ENCODE measurements around the gene RAB19.

Gene RAB19

DNA sequence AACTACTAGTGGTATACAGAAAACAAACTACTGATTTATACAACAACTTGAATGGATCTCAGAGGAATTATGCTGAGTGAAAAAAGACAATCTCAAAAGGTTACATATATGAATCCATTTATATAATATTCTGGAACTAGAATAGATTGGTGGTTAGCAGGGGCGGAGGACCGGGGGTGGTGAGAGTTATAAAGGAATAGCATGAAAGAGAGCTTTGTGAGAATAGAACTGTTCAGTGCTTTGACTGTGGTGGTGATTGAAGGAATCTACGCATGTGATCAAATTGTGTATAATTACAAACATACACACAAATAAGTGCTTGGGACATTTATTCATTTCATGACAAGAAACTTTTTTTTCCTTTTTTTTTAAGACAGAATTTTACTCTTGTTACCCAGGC, 19.6 kb downstream of the RAB19 start:
- no peaks in the 10 kb centered on the region for H3K79me1 ChIP-seq (replicated peaks; ENCODE audit: low read length, poor library complexity, severe bottlenecking)

DNA sequence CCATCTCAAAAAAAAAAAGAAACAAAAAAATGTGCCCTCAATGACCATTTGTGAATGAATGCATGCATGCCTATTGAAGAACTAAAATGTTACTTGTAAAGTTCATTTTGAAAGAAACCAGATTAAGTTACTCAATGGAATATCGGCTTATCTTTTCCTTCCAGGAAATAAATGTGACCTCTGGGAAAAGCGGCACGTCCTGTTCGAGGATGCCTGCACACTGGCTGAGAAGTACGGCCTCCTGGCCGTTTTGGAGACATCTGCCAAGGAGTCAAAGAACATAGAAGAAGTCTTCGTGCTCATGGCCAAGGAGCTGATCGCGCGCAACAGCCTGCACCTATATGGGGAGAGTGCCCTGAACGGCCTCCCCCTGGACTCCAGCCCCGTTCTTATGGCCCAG, 21.9 kb downstream of the RAB19 start:
- 83% methylated on average over 12 of the region's 12 CpGs for WGBS
- H2AK5ac ChIP-seq (ENCODE audit: low read length, severe bottlenecking), result no peak overlapping the region
- no peak overlapping the region for H4K8ac ChIP-seq (ENCODE audit: low read length)

More for the DNA sequence above, 19.6 kb downstream of the RAB19 start:
- Histone ChIP-seq H3K4me3 (ENCODE audit: insufficient read depth in 1 of 2, low read depth in 1 of 2, low read length in 2 of 2) (no peak overlapping the region), H3K18ac (ENCODE audit: low read depth in 1 of 2, low read length in 2 of 2) (no peak overlapping the region), H3K36me3 (ENCODE audit: control insufficient read depth in 1 of 2, insufficient read depth in 2 of 2, low read depth in 1 of 2, low read length in 2 of 2) (no peaks in the 10 kb centered on the region), H2AFZ (ENCODE audit: low read depth, low read length) (no peak overlapping the region), H2BK12ac (ENCODE audit: low read length in 2 of 2) (no peak overlapping the region), H3K14ac (ENCODE audit: low read length in 2 of 2) (no peak overlapping the region), H2BK5ac (ENCODE audit: low read depth, low read length, poor library complexity, severe bottlenecking) (no peak overlapping the region), H3K4me1 (ENCODE audit: control insufficient read depth, insufficient read depth, low read depth, low read length) (no peaks in the 10 kb centered on the region), H3K4ac (ENCODE audit: low read depth in 1 of 2, low read length in 2 of 2) (no peak overlapping the region), H3K9ac (ENCODE audit: low read length) (no peak overlapping the region), H3K4me2 (ENCODE audit: low read length, poor library complexity, severe bottlenecking) (no peak overlapping the region), H3K23ac (ENCODE audit: low read length in 2 of 2) (no peak overlapping the region), H4K91ac (ENCODE audit: low read length) (no peak overlapping the region), H2BK120ac (ENCODE audit: low read depth, low read length) (no peak overlapping the region), H2AK5ac (ENCODE audit: low read length, severe bottlenecking) (no peak overlapping the region), H3K27ac (ENCODE audit: low read length, poor library complexity, severe bottlenecking) (no peak overlapping the region), H4K8ac (ENCODE audit: low read length) (no peak overlapping the region), H2BK15ac (ENCODE audit: low read depth, poor library complexity, severe bottlenecking) (no peak overlapping the region), H3K27me3 (ENCODE audit: control insufficient read depth in 1 of 2, insufficient read depth in 1 of 2, low read length in 2 of 2) (peaks cover 0 to 8% of the 10 kb centered on the region in 2 experiments), H3K9me3 (ENCODE audit: control insufficient read depth, low read length) (no peaks in the 10 kb centered on the region)
- WGBS, result 100% methylated on average over 2 of the region's 3 CpGs
- DNase-seq, result no peak

DNA sequence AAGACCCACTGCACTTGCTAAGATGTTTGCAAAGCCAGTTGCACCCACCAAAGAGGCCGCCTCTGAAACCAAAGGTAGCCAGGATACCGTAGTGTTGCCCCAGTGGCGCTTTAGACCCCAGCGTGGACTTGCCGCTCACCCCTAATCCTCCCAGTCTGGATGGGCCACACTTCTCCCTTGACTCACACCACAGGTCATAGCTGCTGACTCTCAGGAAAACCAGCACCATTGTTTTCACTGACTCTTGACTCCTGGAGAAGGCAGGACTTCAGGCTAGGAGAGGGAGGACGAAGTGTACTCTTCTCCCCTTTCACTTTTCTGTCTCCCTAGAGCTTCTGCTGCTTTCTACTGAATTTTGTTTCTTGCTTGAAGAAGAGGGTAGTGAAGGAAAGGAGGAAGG, 22.3 kb downstream of the RAB19 start:
- Histone ChIP-seq H3K9me3 (ENCODE audit: control insufficient read depth, low read length) (no peaks in the 10 kb centered on the region), H3K14ac (ENCODE audit: low read length in 2 of 2) (no peak overlapping the region)

More for the DNA sequence above, 21.9 kb downstream of the RAB19 start:
- Histone ChIP-seq H3K14ac (ENCODE audit: low read length in 2 of 2) (no peak overlapping the region), H3K18ac (ENCODE audit: low read depth in 1 of 2, low read length in 2 of 2) (no peak overlapping the region), H2BK120ac (ENCODE audit: low read depth, low read length) (no peak overlapping the region), H2BK15ac (ENCODE audit: low read depth, poor library complexity, severe bottlenecking) (no peak overlapping the region), H3K36me3 (ENCODE audit: control insufficient read depth in 1 of 2, insufficient read depth in 2 of 2, low read depth in 1 of 2, low read length in 2 of 2) (no peaks in the 10 kb centered on the region), H4K91ac (ENCODE audit: low read length) (no peak overlapping the region), H3K9ac (ENCODE audit: low read length) (no peak overlapping the region), H3K27ac (ENCODE audit: low read length, poor library complexity, severe bottlenecking) (no peak overlapping the region), H2BK12ac (ENCODE audit: low read length in 2 of 2) (no peak overlapping the region), H3K4me2 (ENCODE audit: low read length, poor library complexity, severe bottlenecking) (no peak overlapping the region), H3K79me1 (replicated peaks; ENCODE audit: low read length, poor library complexity, severe bottlenecking) (no peaks in the 10 kb centered on the region), H3K4ac (ENCODE audit: low read depth in 1 of 2, low read length in 2 of 2) (no peak overlapping the region), H2AFZ (ENCODE audit: low read depth, low read length) (no peak overlapping the region), H3K9me3 (ENCODE audit: control insufficient read depth, low read length) (no peaks in the 10 kb centered on the region), H3K4me1 (ENCODE audit: control insufficient read depth, insufficient read depth, low read depth, low read length) (no peaks in the 10 kb centered on the region), H2BK5ac (ENCODE audit: low read depth, low read length, poor library complexity, severe bottlenecking) (no peak overlapping the region), H3K4me3 (ENCODE audit: insufficient read depth in 1 of 2, low read depth in 1 of 2, low read length in 2 of 2) (no peak overlapping the region), H3K23ac (ENCODE audit: low read length in 2 of 2) (no peak overlapping the region), H3K27me3 (ENCODE audit: control insufficient read depth in 1 of 2, insufficient read depth in 1 of 2, low read length in 2 of 2) (peaks cover 0 to 18% of the 10 kb centered on the region in 2 experiments)
- DNase-seq, result no peak

DNA sequence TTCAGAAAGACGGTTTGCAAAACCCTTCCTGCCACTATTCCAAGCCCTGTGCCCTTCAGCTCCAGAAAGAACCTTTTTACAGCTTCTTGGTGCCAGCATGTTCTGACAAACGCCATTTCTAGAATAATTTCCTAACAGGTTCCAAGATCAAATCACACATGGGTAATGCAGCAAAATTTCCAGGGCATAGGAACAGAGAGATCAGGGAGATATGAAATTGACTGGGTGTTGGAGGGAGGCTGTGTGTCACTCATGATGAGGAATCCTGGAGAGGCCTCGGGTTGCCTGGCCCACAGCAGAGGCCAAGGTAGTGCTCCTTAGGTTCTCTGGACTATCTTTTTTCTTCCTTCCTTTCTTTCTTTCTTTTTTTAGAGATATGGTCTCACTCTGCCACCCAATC, 29.5 kb downstream of the RAB19 start:
- Histone ChIP-seq H2BK12ac (ENCODE audit: low read length in 2 of 2) (no peak overlapping the region), H4K91ac (ENCODE audit: low read length) (no peak overlapping the region)
- no CpG with 5 or more reads among the region's 3 CpGs for WGBS

More for the DNA sequence above, 22.3 kb downstream of the RAB19 start:
- Histone ChIP-seq H3K4ac (ENCODE audit: low read depth in 1 of 2, low read length in 2 of 2) (no peak overlapping the region), H3K27ac (ENCODE audit: low read length, poor library complexity, severe bottlenecking) (no peak overlapping the region), H3K4me1 (ENCODE audit: control insufficient read depth, insufficient read depth, low read depth, low read length) (no peaks in the 10 kb centered on the region), H3K18ac (ENCODE audit: low read depth in 1 of 2, low read length in 2 of 2) (no peak overlapping the region), H3K4me3 (ENCODE audit: insufficient read depth in 1 of 2, low read depth in 1 of 2, low read length in 2 of 2) (no peak overlapping the region), H2BK15ac (ENCODE audit: low read depth, poor library complexity, severe bottlenecking) (no peak overlapping the region), H3K4me2 (ENCODE audit: low read length, poor library complexity, severe bottlenecking) (no peak overlapping the region), H2BK12ac (ENCODE audit: low read length in 2 of 2) (no peak overlapping the region), H3K27me3 (ENCODE audit: control insufficient read depth in 1 of 2, insufficient read depth in 1 of 2, low read length in 2 of 2) (peaks cover 0 to 18% of the 10 kb centered on the region in 2 experiments), H3K36me3 (ENCODE audit: control insufficient read depth in 1 of 2, insufficient read depth in 2 of 2, low read depth in 1 of 2, low read length in 2 of 2) (no peaks in the 10 kb centered on the region), H2BK120ac (ENCODE audit: low read depth, low read length) (no peak overlapping the region), H3K79me1 (replicated peaks; ENCODE audit: low read length, poor library complexity, severe bottlenecking) (no peaks in the 10 kb centered on the region), H4K8ac (ENCODE audit: low read length) (no peak overlapping the region), H2AK5ac (ENCODE audit: low read length, severe bottlenecking) (no peak overlapping the region), H2BK5ac (ENCODE audit: low read depth, low read length, poor library complexity, severe bottlenecking) (no peak overlapping the region), H4K91ac (ENCODE audit: low read length) (no peak overlapping the region), H3K23ac (ENCODE audit: low read length in 2 of 2) (no peak overlapping the region), H3K9ac (ENCODE audit: low read length) (no peak overlapping the region), H2AFZ (ENCODE audit: low read depth, low read length) (no peak overlapping the region)
- DNase-seq, result no peak
- WGBS, result 98% methylated on average over 5 of the region's 6 CpGs

More for the DNA sequence above, 29.5 kb downstream of the RAB19 start:
- no peak overlapping the region for H3K4me2 ChIP-seq (ENCODE audit: low read length, poor library complexity, severe bottlenecking)
- H3K14ac ChIP-seq (ENCODE audit: low read length in 2 of 2), result no peak overlapping the region
- peaks cover 0 to 9% of the 10 kb centered on the region in 2 experiments for H3K27me3 ChIP-seq (ENCODE audit: control insufficient read depth in 1 of 2, insufficient read depth in 1 of 2, low read length in 2 of 2)
- no peak overlapping the region for H2BK120ac ChIP-seq (ENCODE audit: low read depth, low read length)
- no peak overlapping the region for H4K8ac ChIP-seq (ENCODE audit: low read length)
- H3K4me1 ChIP-seq (ENCODE audit: control insufficient read depth, insufficient read depth, low read depth, low read length), result no peaks in the 10 kb centered on the region
- H2BK15ac ChIP-seq (ENCODE audit: low read depth, poor library complexity, severe bottlenecking), result no peak overlapping the region
- H3K9me3 ChIP-seq (ENCODE audit: control insufficient read depth, low read length), result no peaks in the 10 kb centered on the region
- no peaks in the 10 kb centered on the region for H3K79me1 ChIP-seq (replicated peaks; ENCODE audit: low read length, poor library complexity, severe bottlenecking)
- DNase-seq, result no peak
- H2AK5ac ChIP-seq (ENCODE audit: low read length, severe bottlenecking), result no peak overlapping the region
- H3K27ac ChIP-seq (ENCODE audit: low read length, poor library complexity, severe bottlenecking), result no peak overlapping the region
- H3K4me3 ChIP-seq (ENCODE audit: insufficient read depth in 1 of 2, low read depth in 1 of 2, low read length in 2 of 2), result no peak overlapping the region
- H3K4ac ChIP-seq (ENCODE audit: low read depth in 1 of 2, low read length in 2 of 2), result no peak overlapping the region
- no peak overlapping the region for H3K9ac ChIP-seq (ENCODE audit: low read length)
- H3K36me3 ChIP-seq (ENCODE audit: control insufficient read depth in 1 of 2, insufficient read depth in 2 of 2, low read depth in 1 of 2, low read length in 2 of 2), result peaks cover 0 to 7% of the 10 kb centered on the region in 2 experiments
- no peak overlapping the region for H3K18ac ChIP-seq (ENCODE audit: low read depth in 1 of 2, low read length in 2 of 2)
- H2BK5ac ChIP-seq (ENCODE audit: low read depth, low read length, poor library complexity, severe bottlenecking), result no peak overlapping the region
- H2AFZ ChIP-seq (ENCODE audit: low read depth, low read length), result no peak overlapping the region
- no peak overlapping the region for H3K23ac ChIP-seq (ENCODE audit: low read length in 2 of 2)

Measured in mesenchymal stem cell (in vitro differentiated cells and primary cell).